Cardiac fibroblast (primary cell): Measurements from ENCODE around the gene RFT1.
A peak's percentile ranks its signal among the peaks of the same experiment; 100 is the strongest.

Experiments
- DNase-seq, 2 donors: peaks; one replicate each; pipeline versions ENCODE4 v3.0.0 to v3.0.0-alpha.2; 2010; ENCODE audit warnings: low read depth in 2 of 2
- H3K4me3 ChIP-seq, 2 donors: replicated peaks in 1 of 2; 1 replicate in 1 of 2; 2 replicates in 1 of 2; pipeline ENCODE4 v1.5.1; 2011; ENCODE audit warnings: low read depth in 2 of 2, low read length in 2 of 2, mild to moderate bottlenecking in 2 of 2, moderate library complexity in 1 of 2
- TF ChIP-seq, protein P1 (sequence below): IDR thresholded peaks from one replicate; pipeline ENCODE4 v1.5.1; 2011; ENCODE audit warnings: low read depth, mild to moderate bottlenecking, low read length, inconsistent platforms

RFT1 gene

DNA sequence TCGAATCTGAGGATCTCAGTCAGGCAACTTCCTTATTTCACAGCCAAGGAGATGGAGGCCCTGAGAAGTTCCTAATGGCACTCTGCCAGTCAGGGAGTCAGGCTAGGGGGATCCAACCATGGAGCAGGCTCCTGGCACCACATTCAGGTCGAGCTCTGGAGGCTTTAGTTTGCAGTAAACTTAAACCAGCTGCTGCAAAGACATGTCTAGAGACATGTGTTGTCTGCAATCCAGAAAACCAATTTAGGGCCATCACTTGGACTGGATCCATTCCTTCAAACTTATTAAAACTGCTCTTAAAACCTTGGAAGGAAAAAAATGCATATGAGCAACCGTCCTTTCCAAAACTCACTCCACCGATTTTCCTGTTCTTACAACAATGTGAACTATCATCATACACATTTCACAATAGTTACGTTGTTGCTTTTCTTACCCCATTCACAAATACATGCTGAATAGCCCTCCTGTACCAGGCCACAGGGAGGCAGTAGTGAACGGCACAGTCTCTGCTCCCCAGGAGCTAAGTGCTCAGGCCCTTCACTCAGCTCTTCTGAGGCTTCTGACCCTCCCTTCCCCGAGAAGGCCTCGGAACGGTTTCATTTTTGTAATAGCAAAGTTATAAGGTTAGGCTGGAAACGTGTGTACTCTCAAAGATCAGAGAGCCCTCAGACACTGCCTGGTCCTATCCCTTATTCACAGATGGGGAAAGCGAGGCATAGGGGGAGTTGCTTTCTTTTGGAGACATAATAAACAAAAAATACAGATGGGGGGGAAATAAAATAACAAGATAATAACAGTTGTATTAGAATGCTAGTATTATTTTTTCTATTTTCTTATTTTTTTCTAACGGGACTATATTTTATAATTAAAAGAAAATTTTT is 20.1 kb downstream of the RFT1 start:
- DNase-seq, result peak; percentile 90 to 92
- H3K4me3 ChIP-seq, result no peak overlapping the region
- TF ChIP-seq, protein P1, sequence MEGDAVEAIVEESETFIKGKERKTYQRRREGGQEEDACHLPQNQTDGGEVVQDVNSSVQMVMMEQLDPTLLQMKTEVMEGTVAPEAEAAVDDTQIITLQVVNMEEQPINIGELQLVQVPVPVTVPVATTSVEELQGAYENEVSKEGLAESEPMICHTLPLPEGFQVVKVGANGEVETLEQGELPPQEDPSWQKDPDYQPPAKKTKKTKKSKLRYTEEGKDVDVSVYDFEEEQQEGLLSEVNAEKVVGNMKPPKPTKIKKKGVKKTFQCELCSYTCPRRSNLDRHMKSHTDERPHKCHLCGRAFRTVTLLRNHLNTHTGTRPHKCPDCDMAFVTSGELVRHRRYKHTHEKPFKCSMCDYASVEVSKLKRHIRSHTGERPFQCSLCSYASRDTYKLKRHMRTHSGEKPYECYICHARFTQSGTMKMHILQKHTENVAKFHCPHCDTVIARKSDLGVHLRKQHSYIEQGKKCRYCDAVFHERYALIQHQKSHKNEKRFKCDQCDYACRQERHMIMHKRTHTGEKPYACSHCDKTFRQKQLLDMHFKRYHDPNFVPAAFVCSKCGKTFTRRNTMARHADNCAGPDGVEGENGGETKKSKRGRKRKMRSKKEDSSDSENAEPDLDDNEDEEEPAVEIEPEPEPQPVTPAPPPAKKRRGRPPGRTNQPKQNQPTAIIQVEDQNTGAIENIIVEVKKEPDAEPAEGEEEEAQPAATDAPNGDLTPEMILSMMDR, result peak; percentile 89

DNA sequence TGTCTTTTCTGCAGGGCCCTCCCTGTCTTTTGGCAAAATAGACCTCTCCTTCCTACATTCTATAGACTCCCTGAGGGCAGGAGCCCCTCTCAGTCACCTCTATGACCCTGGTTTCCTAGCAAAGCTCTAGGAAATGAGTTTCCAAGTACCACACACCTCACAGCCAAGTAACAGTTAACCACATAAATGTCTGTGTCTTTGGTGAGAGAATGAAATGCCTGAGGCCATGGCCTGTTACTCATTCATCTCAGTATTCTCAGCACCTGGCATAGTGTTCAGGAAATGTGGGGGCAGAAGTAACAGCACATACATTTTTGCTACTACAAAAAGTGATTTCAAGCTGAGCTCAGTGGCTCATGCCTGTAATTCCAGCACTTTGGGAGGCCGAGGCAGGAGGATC is 21.0 kb downstream of the RFT1 start:
- DNase-seq, result peak; percentile 56 to 83
- no peak overlapping the region for H3K4me3 ChIP-seq
- TF ChIP-seq, protein P1, result no peak

DNA sequence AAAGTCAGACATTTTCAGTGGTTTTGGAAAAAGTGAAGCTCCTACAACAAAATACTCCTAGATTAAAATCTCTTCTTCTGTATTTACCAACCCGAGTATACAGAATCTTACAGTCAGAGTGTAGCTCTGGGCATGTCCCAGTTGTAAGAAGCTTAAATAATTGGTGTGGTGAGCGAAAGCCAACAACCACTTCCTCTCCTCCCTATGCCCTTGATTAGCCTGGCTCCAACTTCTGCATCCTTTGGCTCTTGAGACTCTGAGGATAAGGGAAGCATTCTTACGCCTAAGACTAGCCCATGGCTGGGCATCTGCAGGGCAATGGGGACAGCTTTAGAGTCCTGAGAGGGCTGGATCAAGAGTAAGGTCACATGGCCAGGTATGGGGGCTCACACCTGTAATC is 25.5 kb downstream of the RFT1 start:
- no peak overlapping the region for H3K4me3 ChIP-seq
- TF ChIP-seq, protein P1, result no peak
- DNase-seq, result no peak

DNA sequence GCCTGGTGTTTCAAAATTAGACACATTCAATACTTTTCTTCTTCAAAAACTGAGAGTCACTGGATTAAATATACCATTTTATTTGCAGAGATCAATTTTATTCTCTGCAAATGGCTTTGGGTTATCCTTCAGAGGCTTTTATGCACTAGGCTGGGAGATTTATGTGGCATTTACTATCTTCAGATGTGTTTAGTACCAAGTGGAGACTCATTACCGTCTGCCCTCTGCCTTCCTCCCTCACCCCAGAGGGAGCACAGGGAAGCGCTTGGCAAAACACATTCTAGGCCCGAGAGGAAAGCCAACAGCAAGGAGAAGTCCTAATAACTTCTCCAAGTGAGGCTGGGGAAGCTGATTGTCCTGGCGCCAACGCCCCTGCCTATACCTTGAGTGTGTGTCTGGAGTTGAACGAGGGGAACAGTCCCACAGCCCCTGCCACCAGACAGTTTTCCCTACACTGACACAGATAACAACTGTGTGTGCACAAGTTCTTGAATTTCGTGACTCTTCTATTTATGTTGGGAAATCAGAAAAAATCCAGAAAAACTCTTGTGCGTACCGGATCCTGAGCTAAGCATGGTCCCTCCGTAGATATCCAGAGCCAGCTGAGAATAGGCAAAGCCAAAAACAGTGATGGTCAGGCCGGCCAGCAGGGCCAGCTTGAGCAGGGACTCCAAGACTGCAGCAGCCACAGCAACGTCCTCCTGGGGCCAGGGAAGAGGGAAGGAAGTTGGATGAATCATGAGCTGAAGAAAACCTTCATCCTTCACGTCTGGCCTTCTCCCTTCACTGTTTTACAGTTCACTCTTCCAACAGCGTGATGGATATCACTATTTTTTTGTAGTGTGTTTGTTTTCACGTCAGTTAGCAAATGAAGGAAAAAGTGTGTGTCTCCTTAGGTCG is 26.6 kb downstream of the RFT1 start:
- TF ChIP-seq, protein P1, result no peak
- peak; percentile 38 to 41 for DNase-seq
- no peak overlapping the region for H3K4me3 ChIP-seq

DNA sequence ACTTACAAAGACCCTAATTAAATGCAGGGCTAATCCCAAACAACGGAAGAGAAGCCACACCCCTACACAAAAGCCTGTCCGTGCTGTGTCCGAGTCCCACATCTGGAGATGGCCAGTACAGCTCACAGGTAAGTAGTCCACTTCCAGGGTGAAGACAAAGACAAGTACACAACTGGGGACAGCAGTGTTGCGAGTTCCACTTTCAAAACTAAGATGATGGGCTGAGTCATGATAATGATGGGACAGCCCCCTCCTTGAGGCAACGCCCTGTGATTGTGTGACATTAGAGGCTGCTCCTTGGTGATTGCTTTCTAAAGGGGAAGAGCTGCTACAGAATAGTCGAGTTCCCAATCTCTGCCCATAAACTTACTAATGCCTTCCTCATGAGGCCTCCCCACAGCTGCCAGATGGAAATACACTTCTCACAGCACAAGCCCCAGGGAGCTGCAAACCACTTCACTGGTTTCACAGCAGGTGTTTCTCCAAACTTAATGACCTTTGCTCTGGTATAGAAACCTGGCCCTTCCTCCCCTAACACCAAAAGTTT is 27.6 kb downstream of the RFT1 start:
- no peak overlapping the region for H3K4me3 ChIP-seq
- TF ChIP-seq, protein P1, result no peak
- DNase-seq, result no peak

DNA sequence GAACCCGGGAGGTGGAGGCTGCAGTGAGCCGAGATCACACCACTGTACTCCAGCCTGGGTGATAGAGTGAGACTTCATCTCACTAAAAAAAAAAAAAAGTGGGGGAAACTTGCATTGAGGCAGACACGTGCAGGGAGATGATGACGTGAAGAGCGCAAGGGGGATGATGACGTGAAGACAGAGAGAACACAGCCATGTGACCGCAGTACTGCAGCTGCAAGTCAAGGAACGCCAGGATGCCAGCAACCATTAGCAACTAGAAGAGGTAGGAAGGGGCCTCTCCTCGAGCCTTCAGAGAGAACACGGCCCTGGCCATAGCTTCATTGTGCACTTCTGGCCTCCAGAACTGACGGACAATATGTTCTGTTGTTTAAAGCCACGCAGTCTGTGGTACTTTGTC is 28.3 kb downstream of the RFT1 start:
- TF ChIP-seq, protein P1, result no peak
- DNase-seq, result no peak
- no peak overlapping the region for H3K4me3 ChIP-seq
